ENCODE data around the gene GABBR1. TPM values are rescaled to one million over a fixed set of nuclear protein-coding genes. Genes with fewer than 3 reads are reported as not detected.

Gene GABBR1
- total RNA-seq, 1 donor: 7.6 TPM

DNA sequence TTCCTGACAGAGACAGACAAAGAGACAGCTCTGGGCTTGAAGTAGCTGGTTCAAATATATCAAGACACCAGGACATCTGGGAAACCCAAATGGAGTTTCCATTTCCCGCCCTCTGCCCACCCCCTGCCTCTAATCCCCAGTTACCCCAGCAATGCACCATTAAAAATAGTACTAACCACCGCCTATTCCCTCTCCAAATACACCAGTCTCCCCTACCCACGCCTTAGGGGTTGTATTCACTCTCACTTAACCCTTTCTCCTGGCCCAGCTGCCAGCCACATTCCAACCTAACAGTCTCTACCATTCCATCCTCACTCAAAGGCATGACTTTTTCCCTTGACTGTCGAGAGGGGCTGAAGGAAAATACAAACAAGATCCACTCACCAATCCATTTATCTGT lies 22.4 kb downstream of the GABBR1 start:
- no peaks in the 10 kb centered on the region for H3K9me3 ChIP-seq (ENCODE audit: low read depth, low read length)
- H3K27me3 ChIP-seq (ENCODE audit: insufficient read depth, low read length): no peaks in the 10 kb centered on the region
- DNase-seq (ENCODE audit: insufficient read length, low spot score, missing footprints): no peak
- no peak overlapping the region for H2AFZ ChIP-seq (ENCODE audit: low read length)
- peaks cover 66% of the 10 kb centered on the region for H3K36me3 ChIP-seq (ENCODE audit: insufficient read depth, low read length)
- no peaks in the 10 kb centered on the region for H3K4me1 ChIP-seq (ENCODE audit: insufficient read depth, low read length)
- no peak overlapping the region for H3K27ac ChIP-seq (ENCODE audit: low read depth, low read length)
- H3K4me2 ChIP-seq (ENCODE audit: insufficient read depth, low read length): no peak overlapping the region
- H3K79me2 ChIP-seq (ENCODE audit: insufficient read depth, low read length): no peaks in the 10 kb centered on the region
- no peak for TF ChIP-seq CTCF (IDR thresholded peaks at IDR 0.05; ENCODE audit: extremely low read depth, low read depth, low read length)
- H4K20me1 ChIP-seq (ENCODE audit: insufficient read depth, low read length): no peaks in the 10 kb centered on the region
- no peak overlapping the region for H3K4me3 ChIP-seq (ENCODE audit: insufficient read depth, low read length)

GRCh38 chr6:29608131-29608530 lies 24.9 kb downstream of the GABBR1 start:
- Histone ChIP-seq H3K79me2 (ENCODE audit: insufficient read depth, low read length) (no peaks in the 10 kb centered on the region), H3K4me3 (ENCODE audit: insufficient read depth, low read length) (no peak overlapping the region), H3K27ac (ENCODE audit: low read depth, low read length) (no peak overlapping the region), H4K20me1 (ENCODE audit: insufficient read depth, low read length) (no peaks in the 10 kb centered on the region), H3K9me3 (ENCODE audit: low read depth, low read length) (no peaks in the 10 kb centered on the region), H3K36me3 (ENCODE audit: insufficient read depth, low read length) (peaks cover 69% of the 10 kb centered on the region), H2AFZ (ENCODE audit: low read length) (no peak overlapping the region), H3K27me3 (ENCODE audit: insufficient read depth, low read length) (no peaks in the 10 kb centered on the region), H3K4me1 (ENCODE audit: insufficient read depth, low read length) (no peaks in the 10 kb centered on the region), H3K4me2 (ENCODE audit: insufficient read depth, low read length) (no peak overlapping the region)
- no peak for DNase-seq (ENCODE audit: insufficient read length, low spot score, missing footprints)
- no peak for TF ChIP-seq CTCF (IDR thresholded peaks at IDR 0.05; ENCODE audit: extremely low read depth, low read depth, low read length)

GRCh38 chr6:29603930-29604329 lies 29.1 kb downstream of the GABBR1 start:
- Histone ChIP-seq H3K27me3 (ENCODE audit: insufficient read depth, low read length) (no peaks in the 10 kb centered on the region), H3K79me2 (ENCODE audit: insufficient read depth, low read length) (no peaks in the 10 kb centered on the region)

DNA sequence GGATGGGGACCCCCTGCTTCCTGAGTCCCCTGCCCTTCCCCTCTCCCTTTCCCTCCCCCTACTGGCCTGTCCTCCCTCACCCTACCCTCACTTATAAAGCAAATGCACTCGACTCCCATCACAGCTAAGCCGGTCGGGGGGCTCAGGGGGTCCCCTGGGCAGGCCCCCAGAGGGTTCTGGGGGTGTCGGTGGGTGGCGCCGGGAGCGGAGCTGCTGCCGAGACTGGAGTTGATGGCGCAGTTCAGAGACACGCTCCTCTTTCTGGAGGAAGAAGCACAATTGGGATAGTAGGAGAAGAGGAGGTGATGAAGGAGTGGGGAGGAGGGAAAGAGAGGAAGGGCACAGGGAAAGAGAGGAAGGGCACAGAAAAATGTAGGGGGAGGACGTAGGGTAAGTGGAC lies 29.5 kb downstream of the GABBR1 start:
- Histone ChIP-seq H2AFZ (ENCODE audit: low read length) (no peak overlapping the region), H3K4me2 (ENCODE audit: insufficient read depth, low read length) (no peak overlapping the region), H3K79me2 (ENCODE audit: insufficient read depth, low read length) (no peaks in the 10 kb centered on the region), H4K20me1 (ENCODE audit: insufficient read depth, low read length) (no peaks in the 10 kb centered on the region), H3K4me1 (ENCODE audit: insufficient read depth, low read length) (no peaks in the 10 kb centered on the region), H3K27me3 (ENCODE audit: insufficient read depth, low read length) (no peaks in the 10 kb centered on the region), H3K9me3 (ENCODE audit: low read depth, low read length) (no peaks in the 10 kb centered on the region), H3K4me3 (ENCODE audit: insufficient read depth, low read length) (no peak overlapping the region), H3K27ac (ENCODE audit: low read depth, low read length) (no peak overlapping the region), H3K36me3 (ENCODE audit: insufficient read depth, low read length) (peaks cover 40% of the 10 kb centered on the region)
- TF ChIP-seq CTCF (IDR thresholded peaks at IDR 0.05; ENCODE audit: extremely low read depth, low read depth, low read length): no peak
- DNase-seq (ENCODE audit: insufficient read length, low spot score, missing footprints): no peak

More at GRCh38 chr6:29603930-29604329, 29.1 kb downstream of the GABBR1 start:
- no peak for DNase-seq (ENCODE audit: insufficient read length, low spot score, missing footprints)
- H3K4me3 ChIP-seq (ENCODE audit: insufficient read depth, low read length): no peak overlapping the region
- H3K4me1 ChIP-seq (ENCODE audit: insufficient read depth, low read length): no peaks in the 10 kb centered on the region
- no peak overlapping the region for H2AFZ ChIP-seq (ENCODE audit: low read length)
- no peaks in the 10 kb centered on the region for H4K20me1 ChIP-seq (ENCODE audit: insufficient read depth, low read length)
- H3K4me2 ChIP-seq (ENCODE audit: insufficient read depth, low read length): no peak overlapping the region
- TF ChIP-seq CTCF (IDR thresholded peaks at IDR 0.05; ENCODE audit: extremely low read depth, low read depth, low read length): no peak
- H3K27ac ChIP-seq (ENCODE audit: low read depth, low read length): no peak overlapping the region
- H3K36me3 ChIP-seq (ENCODE audit: insufficient read depth, low read length): peaks cover 44% of the 10 kb centered on the region
- no peaks in the 10 kb centered on the region for H3K9me3 ChIP-seq (ENCODE audit: low read depth, low read length)

Measured in osteoblast (primary cell).